ENCODE data around the gene TTC28.
"Not testable (repeated sequence)": the region's sequence is repeated elsewhere in the genome, so short reads cannot be mapped to it uniquely, and the experiment has no call there.

Gene TTC28

DNA sequence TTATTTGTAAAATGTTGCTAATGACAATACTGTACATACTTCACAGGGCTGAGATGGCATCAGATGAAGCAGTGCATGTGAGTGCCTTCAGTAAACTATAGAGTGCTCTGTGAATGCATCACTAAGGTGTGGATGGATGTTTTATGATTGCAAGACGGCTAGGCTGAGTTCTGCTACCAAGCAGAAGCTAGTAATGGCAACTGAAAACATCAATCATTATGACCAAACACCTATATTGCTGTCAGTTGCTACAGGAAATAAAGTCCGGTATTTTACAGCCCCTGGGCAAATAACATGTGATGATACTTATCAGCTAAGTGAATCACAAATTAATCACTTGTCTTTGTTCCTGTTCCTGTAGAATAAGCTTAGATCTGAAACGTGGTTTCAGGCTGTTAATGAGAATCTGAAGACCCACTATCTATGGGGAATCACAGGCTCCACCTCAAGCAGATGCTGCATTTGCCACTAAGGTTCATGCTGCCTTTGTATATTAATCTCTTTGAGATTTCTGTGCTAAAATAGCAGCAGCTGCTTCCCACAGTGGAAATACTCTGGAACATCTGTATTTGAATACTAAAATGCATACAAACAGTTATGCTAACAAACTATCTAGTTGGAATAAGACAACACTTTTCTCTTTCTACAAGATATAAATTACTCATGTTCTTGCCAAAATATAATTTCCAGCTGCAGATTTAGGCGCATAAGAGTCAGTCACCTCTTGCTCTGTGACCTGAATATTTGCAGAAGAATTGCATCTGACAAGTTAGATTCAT is 506.6 kb downstream of the TTC28 start:
- no peak for DNase-seq

DNA sequence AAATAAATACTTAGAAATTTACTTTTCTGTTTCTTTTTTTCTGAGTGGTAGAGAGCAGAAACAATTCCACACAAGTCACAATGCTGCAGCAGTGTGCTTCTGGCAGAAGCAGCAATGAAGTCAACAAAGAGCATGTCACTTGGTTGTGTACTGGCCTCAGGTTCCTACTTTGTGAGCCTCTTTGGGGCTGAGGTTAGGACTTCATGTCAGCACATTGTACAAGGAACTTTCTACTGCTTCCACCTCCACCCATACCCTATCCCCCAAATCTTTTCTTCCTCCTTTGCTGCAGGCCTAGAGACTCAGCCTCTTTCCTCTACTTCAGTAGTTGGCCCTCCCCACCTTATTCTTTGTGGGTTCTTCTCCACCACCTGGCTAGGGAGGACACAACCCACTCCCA is 507.9 kb downstream of the TTC28 start:
- DNase-seq, result no peak

GRCh38 chr22:28171115-28171514 is 508.5 kb downstream of the TTC28 start:
- DNase-seq, result no peak

GRCh38 chr22:28169314-28169713 is 510.3 kb downstream of the TTC28 start:
- not testable (repeated sequence) for DNase-seq

DNA sequence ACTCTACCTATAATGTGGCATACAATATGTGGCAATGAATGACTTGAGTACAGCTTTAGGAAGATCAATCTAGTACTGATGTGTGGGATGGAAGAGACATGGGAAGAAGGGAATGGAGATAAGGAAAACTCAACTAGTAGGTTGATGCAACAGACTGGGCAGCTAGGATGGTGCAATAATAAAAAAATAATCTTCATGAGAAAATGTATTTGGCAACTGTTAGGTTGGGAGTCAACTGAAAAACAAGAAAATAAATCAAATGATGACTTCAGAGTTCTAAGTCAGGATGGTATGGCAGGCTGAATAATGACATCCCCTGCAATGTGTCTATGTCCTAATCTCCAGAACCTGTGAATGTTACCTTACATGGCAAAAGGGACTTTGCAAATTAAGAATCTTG is 523.8 kb downstream of the TTC28 start:
- DNase-seq, result no peak

- DNase-seq, result no peak
Observed at GRCh38 chr22:28154861-28155260, 524.8 kb downstream of the TTC28 start.

DNA sequence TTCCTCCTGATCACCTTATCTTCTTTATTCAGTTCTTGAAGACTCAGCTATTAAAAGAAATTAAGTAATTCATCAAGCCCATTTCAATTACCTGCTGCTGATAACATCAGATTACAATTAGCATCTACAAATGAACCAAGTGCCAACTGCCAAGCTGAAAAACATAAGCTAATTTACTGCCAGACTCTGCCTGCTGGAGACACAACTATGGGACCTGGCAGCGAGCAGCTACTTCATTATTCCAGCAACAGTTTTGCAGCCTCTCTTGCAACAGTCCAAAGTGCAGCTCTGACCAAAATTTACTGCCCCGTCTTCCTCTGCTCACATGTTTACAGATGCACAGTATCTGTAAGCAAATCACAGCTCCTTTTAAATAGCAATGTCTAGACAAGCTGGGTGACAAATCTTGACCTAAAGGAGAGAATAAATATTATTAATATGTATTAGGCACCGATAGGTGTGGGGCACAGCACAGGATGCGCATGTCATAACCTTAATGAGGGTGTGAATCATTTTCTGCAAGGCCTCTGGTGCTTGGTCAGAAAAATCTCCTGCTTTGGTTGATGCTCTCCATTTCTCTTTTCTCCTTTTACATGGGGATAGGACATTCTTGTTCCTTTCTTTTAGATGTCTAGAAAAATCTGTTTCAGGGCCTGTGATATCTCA is 528.4 kb downstream of the TTC28 start:
- DNase-seq, result peak; percentile 8

GRCh38 chr22:28148816-28149465 is 530.7 kb downstream of the TTC28 start:
- no peak for DNase-seq

DNA sequence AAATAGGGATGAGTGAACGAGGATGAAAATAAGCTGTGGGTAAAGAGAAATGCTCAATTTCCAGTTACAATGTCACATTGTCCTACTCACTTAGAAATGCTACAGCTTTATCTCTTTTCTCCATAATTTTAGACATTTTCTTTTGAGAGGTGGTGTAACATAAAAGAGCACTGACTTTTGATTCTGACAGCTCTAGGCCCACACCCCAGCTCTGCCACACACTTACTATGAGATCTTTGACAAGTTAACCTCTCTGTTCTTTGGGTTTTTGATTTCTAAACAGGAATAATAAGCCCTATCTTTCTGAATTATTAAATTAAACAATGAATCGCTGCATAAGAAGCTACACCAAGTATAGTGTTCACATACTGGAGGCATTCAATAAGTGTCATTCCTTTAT is 532.2 kb downstream of the TTC28 start:
- no peak for DNase-seq

GRCh38 chr22:28146401-28147314 is 533.0 kb downstream of the TTC28 start:
- DNase-seq, result peak; percentile 51

DNA sequence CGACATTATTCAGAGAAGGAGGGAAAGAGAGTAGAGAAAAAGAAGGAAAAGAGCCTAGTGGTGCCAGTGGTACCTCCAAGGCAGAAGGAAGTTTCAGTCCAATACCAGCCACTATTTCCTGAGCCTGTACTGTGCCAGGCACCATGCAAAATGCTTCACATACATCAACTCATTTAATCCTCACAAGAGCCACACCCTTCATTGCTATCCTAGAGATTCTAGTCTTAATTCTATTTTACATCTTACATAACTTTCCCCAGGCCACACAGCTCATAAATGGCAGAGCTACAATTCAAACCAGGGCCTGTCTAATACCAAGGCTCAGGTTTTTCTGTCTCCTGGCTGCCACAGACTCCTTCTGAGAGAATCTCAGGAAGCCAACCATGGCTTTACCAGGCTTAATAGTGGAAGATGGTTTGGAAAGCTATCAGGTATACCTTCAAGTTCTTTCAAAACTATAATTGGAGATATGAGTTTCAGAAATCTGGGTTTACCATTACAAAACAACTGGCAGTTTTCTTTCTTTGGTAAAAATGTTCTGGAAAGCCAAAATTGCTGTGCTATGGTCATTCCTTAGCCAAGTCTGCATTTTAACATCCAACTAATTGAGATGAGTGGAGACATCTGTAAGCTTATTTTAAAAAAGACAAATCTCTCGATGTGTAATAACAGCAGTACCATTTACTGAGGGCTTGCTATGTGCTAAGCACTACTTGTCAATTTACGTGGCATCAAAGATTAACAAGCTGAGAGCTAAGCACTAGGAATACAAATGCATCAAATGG is 535.5 kb downstream of the TTC28 start:
- no peak for DNase-seq

DNA sequence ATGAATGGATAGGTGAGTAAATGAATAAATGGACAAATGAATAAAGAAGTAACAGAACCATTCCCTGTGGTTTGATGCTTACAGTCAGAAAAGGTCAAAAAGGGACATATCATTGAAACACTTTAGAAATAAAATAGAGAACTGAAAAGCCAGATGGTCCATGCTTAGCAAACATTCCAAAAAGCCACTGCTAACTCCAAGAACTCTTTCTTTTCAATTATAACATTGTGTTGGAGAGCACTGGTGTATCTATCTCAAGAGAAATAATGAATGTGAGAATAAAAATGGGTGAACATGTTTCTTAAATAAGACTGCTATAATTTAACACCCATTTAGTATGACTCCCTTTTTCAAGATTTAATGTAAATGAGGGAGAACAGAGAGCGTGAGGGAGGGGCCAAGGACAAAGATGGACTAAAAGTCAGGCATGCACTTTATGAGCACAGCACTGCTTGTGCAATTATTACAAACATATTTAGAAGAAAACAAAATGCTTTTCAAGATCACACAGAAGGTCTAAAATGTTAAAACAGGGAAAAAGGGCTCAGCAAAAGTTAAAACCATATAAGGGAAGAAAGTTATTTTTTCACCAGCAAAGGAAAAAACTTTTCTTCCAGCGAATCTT is 536.3 kb downstream of the TTC28 start:
- DNase-seq, result no peak

- DNase-seq, result no peak
Observed at GRCh38 chr22:28142361-28142961, 537.2 kb downstream of the TTC28 start.

DNA sequence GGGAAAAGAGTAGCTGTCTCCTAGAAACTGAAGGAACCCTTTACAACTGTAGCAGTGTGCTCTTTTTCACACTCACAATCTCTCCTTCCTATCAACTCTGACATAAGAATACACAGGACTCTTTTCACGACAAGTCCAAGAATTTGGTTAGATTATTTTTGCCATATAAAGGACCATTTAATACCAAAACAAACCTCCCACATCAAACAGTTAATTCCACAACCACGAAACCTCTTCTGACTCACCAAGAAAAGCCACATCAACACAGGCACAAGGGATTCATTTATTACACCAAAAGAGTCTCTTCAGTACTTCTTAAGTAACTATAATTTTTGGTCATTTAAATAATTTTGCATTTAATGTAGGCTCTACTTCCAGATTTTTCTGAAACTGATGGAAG is 538.0 kb downstream of the TTC28 start:
- no peak for DNase-seq

DNA sequence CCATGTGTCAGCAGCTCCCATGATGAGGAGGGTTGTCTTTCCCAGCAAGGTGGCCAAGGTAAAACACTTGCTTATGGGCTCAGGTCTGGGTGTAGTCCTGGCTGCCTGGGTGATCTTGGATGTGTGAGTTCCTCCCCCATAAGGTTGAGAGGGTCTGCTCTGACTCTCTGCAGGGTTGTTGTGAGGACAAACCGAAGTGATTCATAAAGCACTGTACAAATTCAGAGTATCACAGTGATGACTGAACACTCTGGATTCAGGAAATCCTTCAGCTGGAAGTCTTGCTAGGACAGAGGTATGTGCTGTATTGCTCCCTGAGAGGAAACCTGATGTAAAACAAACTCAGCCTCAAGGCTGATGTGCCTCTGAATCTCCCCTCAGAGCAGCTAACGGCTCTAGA is 539.7 kb downstream of the TTC28 start:
- no peak for DNase-seq

DNA sequence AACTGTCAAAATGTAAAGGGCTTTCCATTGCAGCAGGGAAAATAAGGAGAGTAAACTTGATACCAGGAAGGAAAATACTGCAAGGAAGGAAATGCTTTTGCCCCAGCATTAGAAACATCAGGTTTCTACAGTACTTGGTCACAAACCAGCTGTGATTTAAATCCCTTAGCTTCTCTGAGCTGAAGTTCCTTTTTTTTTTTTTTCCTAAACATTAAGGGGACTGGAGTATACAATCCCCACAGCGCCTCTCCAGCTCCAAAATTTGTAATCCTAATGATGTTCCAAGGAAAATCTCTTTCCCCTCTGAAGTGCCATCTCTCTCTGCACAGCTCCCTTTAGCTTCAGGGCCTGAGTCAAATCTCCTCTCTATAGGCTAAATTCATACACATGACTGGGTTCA is 540.1 kb downstream of the TTC28 start:
- no peak for DNase-seq

- no peak for DNase-seq
Observed at GRCh38 chr22:28137036-28137435, 542.6 kb downstream of the TTC28 start.

- no peak for DNase-seq
Observed at GRCh38 chr22:28132466-28132865, 547.2 kb downstream of the TTC28 start.

- DNase-seq, result peak; percentile 13
Observed at GRCh38 chr22:28129319-28129962, 550.2 kb downstream of the TTC28 start.

DNA sequence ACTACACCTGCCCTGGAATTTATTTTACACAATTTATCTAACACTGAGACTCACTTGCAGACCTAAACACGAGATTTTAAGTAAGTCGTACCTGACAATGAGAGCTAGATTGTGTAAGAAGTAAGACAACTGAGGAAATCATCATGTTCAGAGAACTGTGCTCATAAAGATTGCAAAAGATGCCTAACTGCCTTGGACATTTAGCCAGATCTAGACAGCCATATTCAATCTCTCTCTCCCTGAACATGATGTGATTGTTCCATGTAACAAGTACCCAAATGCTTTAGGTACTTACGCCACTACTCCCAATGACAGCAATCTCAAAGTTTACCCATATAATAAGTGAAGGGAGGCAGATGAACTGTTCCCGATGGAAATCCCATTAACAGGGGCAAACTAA is 550.8 kb downstream of the TTC28 start:
- no peak for DNase-seq

- no peak for DNase-seq
Observed at GRCh38 chr22:28125799-28126198, 553.8 kb downstream of the TTC28 start.

Measured in NCI-H82 (cell line).